ENCODE data around the gene HJURP. TPM values are rescaled to one million over a fixed set of nuclear protein-coding genes. Genes with fewer than 3 reads are reported as not detected.

The HJURP gene
- total and polyA plus RNA-seq, 9 of the 15 experiments (the other 6 are each of a cell fraction or from before 2014, with no cell fraction given), result 13.8 to 102 (median 28.3) TPM

- TF ChIP-seq, protein P1, sequence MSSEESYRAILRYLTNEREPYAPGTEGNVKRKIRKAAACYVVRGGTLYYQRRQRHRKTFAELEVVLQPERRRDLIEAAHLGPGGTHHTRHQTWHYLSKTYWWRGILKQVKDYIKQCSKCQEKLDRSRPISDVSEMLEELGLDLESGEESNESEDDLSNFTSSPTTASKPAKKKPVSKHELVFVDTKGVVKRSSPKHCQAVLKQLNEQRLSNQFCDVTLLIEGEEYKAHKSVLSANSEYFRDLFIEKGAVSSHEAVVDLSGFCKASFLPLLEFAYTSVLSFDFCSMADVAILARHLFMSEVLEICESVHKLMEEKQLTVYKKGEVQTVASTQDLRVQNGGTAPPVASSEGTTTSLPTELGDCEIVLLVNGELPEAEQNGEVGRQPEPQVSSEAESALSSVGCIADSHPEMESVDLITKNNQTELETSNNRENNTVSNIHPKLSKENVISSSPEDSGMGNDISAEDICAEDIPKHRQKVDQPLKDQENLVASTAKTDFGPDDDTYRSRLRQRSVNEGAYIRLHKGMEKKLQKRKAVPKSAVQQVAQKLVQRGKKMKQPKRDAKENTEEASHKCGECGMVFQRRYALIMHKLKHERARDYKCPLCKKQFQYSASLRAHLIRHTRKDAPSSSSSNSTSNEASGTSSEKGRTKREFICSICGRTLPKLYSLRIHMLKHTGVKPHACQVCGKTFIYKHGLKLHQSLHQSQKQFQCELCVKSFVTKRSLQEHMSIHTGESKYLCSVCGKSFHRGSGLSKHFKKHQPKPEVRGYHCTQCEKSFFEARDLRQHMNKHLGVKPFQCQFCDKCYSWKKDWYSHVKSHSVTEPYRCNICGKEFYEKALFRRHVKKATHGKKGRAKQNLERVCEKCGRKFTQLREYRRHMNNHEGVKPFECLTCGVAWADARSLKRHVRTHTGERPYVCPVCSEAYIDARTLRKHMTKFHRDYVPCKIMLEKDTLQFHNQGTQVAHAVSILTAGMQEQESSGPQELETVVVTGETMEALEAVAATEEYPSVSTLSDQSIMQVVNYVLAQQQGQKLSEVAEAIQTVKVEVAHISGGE (CRISPR knock-in tag; IDR thresholded peaks at IDR 0.05), result peak in 2 of 3 experiments; percentile 47 to 81; a peak in 3 of 6 replicates
- TF ChIP-seq ZNF354B (CRISPR knock-in tag; IDR thresholded peaks at IDR 0.05) (no peak), NCOR1 (IDR thresholded peaks at IDR 0.05) (peak; percentile 72), KLF1 (tag; IDR thresholded peaks at IDR 0.05) (no peak), ZNF644 (tag; IDR thresholded peaks at IDR 0.05; ENCODE audit: low read depth) (no peak), CSDE1 (IDR thresholded peaks at IDR 0.05) (no peak), KLF6 (CRISPR knock-in tag; IDR thresholded peaks at IDR 0.05; ENCODE audit: borderline replicate concordance) (no peak), CREM (IDR thresholded peaks at IDR 0.05; ENCODE audit: low read depth) (peak; percentile 79), GATAD2B (IDR thresholded peaks at IDR 0.05; ENCODE audit: borderline replicate concordance) (0 out of 2 replicates have a peak, but pooled peaks have one; percentile 8), SIN3A (IDR thresholded peaks at IDR 0.05; ENCODE audit: borderline replicate concordance in 2 of 2, control insufficient read depth in 1 of 2, low read depth in 2 of 2, low read length in 2 of 2) (peak; percentile 62 to 79; a peak in 1 of 4 replicates), TAF7 (tag; IDR thresholded peaks at IDR 0.05) (0 out of 2 replicates have a peak, but pooled peaks have one; percentile 46), BMI1 (IDR thresholded peaks at IDR 0.05; ENCODE audit: low read length) (no peak)
- TF ChIP-seq, protein P2, sequence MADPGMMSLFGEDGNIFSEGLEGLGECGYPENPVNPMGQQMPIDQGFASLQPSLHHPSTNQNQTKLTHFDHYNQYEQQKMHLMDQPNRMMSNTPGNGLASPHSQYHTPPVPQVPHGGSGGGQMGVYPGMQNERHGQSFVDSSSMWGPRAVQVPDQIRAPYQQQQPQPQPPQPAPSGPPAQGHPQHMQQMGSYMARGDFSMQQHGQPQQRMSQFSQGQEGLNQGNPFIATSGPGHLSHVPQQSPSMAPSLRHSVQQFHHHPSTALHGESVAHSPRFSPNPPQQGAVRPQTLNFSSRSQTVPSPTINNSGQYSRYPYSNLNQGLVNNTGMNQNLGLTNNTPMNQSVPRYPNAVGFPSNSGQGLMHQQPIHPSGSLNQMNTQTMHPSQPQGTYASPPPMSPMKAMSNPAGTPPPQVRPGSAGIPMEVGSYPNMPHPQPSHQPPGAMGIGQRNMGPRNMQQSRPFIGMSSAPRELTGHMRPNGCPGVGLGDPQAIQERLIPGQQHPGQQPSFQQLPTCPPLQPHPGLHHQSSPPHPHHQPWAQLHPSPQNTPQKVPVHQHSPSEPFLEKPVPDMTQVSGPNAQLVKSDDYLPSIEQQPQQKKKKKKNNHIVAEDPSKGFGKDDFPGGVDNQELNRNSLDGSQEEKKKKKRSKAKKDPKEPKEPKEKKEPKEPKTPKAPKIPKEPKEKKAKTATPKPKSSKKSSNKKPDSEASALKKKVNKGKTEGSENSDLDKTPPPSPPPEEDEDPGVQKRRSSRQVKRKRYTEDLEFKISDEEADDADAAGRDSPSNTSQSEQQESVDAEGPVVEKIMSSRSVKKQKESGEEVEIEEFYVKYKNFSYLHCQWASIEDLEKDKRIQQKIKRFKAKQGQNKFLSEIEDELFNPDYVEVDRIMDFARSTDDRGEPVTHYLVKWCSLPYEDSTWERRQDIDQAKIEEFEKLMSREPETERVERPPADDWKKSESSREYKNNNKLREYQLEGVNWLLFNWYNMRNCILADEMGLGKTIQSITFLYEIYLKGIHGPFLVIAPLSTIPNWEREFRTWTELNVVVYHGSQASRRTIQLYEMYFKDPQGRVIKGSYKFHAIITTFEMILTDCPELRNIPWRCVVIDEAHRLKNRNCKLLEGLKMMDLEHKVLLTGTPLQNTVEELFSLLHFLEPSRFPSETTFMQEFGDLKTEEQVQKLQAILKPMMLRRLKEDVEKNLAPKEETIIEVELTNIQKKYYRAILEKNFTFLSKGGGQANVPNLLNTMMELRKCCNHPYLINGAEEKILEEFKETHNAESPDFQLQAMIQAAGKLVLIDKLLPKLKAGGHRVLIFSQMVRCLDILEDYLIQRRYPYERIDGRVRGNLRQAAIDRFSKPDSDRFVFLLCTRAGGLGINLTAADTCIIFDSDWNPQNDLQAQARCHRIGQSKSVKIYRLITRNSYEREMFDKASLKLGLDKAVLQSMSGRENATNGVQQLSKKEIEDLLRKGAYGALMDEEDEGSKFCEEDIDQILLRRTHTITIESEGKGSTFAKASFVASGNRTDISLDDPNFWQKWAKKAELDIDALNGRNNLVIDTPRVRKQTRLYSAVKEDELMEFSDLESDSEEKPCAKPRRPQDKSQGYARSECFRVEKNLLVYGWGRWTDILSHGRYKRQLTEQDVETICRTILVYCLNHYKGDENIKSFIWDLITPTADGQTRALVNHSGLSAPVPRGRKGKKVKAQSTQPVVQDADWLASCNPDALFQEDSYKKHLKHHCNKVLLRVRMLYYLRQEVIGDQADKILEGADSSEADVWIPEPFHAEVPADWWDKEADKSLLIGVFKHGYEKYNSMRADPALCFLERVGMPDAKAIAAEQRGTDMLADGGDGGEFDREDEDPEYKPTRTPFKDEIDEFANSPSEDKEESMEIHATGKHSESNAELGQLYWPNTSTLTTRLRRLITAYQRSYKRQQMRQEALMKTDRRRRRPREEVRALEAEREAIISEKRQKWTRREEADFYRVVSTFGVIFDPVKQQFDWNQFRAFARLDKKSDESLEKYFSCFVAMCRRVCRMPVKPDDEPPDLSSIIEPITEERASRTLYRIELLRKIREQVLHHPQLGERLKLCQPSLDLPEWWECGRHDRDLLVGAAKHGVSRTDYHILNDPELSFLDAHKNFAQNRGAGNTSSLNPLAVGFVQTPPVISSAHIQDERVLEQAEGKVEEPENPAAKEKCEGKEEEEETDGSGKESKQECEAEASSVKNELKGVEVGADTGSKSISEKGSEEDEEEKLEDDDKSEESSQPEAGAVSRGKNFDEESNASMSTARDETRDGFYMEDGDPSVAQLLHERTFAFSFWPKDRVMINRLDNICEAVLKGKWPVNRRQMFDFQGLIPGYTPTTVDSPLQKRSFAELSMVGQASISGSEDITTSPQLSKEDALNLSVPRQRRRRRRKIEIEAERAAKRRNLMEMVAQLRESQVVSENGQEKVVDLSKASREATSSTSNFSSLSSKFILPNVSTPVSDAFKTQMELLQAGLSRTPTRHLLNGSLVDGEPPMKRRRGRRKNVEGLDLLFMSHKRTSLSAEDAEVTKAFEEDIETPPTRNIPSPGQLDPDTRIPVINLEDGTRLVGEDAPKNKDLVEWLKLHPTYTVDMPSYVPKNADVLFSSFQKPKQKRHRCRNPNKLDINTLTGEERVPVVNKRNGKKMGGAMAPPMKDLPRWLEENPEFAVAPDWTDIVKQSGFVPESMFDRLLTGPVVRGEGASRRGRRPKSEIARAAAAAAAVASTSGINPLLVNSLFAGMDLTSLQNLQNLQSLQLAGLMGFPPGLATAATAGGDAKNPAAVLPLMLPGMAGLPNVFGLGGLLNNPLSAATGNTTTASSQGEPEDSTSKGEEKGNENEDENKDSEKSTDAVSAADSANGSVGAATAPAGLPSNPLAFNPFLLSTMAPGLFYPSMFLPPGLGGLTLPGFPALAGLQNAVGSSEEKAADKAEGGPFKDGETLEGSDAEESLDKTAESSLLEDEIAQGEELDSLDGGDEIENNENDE (IDR thresholded peaks at IDR 0.05; ENCODE audit: low read depth, low read length), result no peak
Measured at GRCh38 chr2:233854241-233854981, at the start of gene HJURP (continued).

Measured in K562 (cell line).